Central memory CD8-positive, alpha-beta T cell (primary cell): ENCODE measurements around the gene STX16.

Experiments used
- ATAC-seq: fragments of 150-1000 bp; cut with Tn5 transposase; replicated peaks from 2 replicates; pipeline ENCODE4 v1.10.0; 2022; ENCODE audit warnings: mild to moderate bottlenecking, moderate FRiP score, moderate number of reproducible peaks; ENCODE audit not compliant: poor library complexity, severe bottlenecking; ENCODE audit errors: extremely low read depth
- DNase-seq, 2 donors: peaks; one replicate each; pipeline ENCODE4 v3.0.0; 2021; ENCODE audit warnings: low spot score in 2 of 2
- H3K27ac Mint-ChIP-seq: one replicate; pipeline ENCODE4 v1.8.0; 2022; ENCODE audit warnings: low read depth, mild to moderate bottlenecking, moderate library complexity, mixed read lengths
- H3K27me3 Mint-ChIP-seq: one replicate; pipeline ENCODE4 v1.8.0; 2022; ENCODE audit warnings: mixed read lengths
- H3K36me3 Mint-ChIP-seq: one replicate; pipeline ENCODE4 v1.8.0; 2022; ENCODE audit warnings: mild to moderate bottlenecking, moderate library complexity, mixed read lengths; ENCODE audit not compliant: insufficient read depth
- H3K4me1 Mint-ChIP-seq: one replicate; pipeline ENCODE4 v1.8.0; 2022; ENCODE audit warnings: mixed read lengths
- H3K4me3 Mint-ChIP-seq: one replicate; pipeline ENCODE4 v1.8.0; 2022; ENCODE audit warnings: mild to moderate bottlenecking, moderate library complexity, mixed read lengths
- H3K9me3 Mint-ChIP-seq: one replicate; pipeline ENCODE4 v1.8.0; 2022; ENCODE audit warnings: mixed read lengths

The STX16 gene

GRCh38 chr20:58622671-58623578, 28.2 kb upstream of the STX16 start:
- no peak for DNase-seq
- Mint-ChIP-seq H3K27me3 (peaks cover 22% of the 10 kb centered on the region), H3K27ac (no peak overlapping the region), H3K36me3 (no peaks in the 10 kb centered on the region), H3K9me3 (no peaks in the 10 kb centered on the region), H3K4me1 (peaks cover 5% of the 10 kb centered on the region), H3K4me3 (no peak overlapping the region)
- ATAC-seq = no peak

GRCh38 chr20:58623579-58624473, 27.3 kb upstream of the STX16 start:
- peaks cover 2% of the 10 kb centered on the region for H3K36me3 Mint-ChIP-seq
- no peak overlapping the region for H3K27ac Mint-ChIP-seq
- H3K4me3 Mint-ChIP-seq = no peak overlapping the region
- DNase-seq = no peak
- no peak for ATAC-seq
- H3K4me1 Mint-ChIP-seq = peaks cover 5% of the 10 kb centered on the region
- no peaks in the 10 kb centered on the region for H3K9me3 Mint-ChIP-seq
- H3K27me3 Mint-ChIP-seq = peaks cover 13% of the 10 kb centered on the region

- H3K4me1 Mint-ChIP-seq = peaks cover 5% of the 10 kb centered on the region
- H3K36me3 Mint-ChIP-seq = peaks cover 2% of the 10 kb centered on the region
Measured at GRCh38 chr20:58624687-58625086, 26.4 kb upstream of the STX16 start.

GRCh38 chr20:58625585-58625984, 25.5 kb upstream of the STX16 start:
- Mint-ChIP-seq H3K36me3 (peaks cover 2% of the 10 kb centered on the region), H3K27ac (no peak overlapping the region), H3K4me3 (no peak overlapping the region), H3K4me1 (peaks cover 5% of the 10 kb centered on the region), H3K27me3 (peaks cover 9% of the 10 kb centered on the region), H3K9me3 (no peaks in the 10 kb centered on the region)
- ATAC-seq = no peak
- DNase-seq = no peak

More at GRCh38 chr20:58624687-58625086, 26.4 kb upstream of the STX16 start:
- Mint-ChIP-seq H3K27me3 (peaks cover 8% of the 10 kb centered on the region), H3K4me3 (no peak overlapping the region), H3K27ac (no peak overlapping the region), H3K9me3 (no peaks in the 10 kb centered on the region)
- DNase-seq = no peak
- ATAC-seq = no peak

DNA sequence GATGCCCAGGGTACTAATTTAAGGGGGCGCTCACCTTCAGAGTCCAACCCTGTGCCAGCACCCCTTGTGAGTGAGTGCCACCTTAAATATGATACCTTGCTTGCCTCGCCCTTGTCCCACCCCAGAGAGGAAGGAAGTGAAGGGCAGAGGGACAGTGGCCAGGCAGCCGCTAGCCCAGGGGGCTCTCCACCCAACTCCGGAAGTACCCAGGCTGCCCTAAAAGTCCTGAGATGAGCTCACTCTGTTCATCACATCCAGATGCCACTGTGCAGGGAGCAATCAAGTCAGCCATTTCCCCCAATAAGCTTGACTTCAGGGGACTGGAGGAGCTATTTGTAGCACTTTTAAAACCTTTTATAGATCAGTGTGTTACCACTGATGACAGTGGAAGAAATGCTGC, 25.0 kb upstream of the STX16 start:
- H3K27ac Mint-ChIP-seq = no peak overlapping the region
- DNase-seq (no peak), ATAC-seq (no peak)
- no peaks in the 10 kb centered on the region for H3K9me3 Mint-ChIP-seq
- H3K36me3 Mint-ChIP-seq = peaks cover 2% of the 10 kb centered on the region
- peaks cover 5% of the 10 kb centered on the region for H3K4me1 Mint-ChIP-seq
- peaks cover 14% of the 10 kb centered on the region for H3K27me3 Mint-ChIP-seq
- no peak overlapping the region for H3K4me3 Mint-ChIP-seq

DNA sequence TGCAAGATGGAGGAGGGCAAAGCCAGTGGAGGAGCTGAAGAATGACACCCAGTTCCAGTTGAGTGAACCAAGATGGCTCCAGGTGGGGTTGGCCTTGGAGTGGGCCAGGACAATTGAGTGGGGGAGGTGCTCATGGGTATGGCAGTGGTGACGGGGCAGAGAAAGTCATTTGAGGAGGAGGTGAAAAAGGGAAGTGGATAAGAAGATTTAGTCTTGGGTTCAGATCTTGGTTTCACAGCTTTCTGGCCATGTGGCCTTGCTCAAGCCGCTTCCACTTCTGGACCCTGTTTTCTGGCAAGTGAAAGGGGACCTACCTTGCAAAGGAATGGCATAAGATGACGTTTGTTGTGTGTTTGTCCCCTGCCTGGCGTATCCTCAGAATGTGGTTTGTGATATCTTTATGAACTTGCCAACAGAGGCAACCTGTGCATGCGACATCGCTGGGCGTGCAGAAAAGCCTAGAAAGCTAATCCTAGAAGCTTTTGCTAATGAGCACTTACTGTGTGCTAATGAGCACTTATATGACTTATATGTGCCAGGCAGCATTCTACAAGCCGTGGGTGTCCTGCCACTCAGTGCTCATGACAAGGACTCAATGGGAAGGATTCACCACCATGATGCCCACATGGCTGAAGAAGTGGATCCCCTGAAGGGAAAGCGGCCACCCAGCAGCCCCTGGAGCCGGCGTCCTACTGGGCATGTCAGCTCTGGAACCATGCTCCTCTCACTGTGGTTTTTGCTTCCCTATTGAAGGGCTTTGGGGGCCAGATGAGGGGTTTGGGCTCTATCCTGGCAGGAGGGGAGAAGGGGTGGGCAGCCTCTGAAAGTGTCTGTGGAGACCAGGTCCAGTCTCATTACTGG, 23.6 kb upstream of the STX16 start:
- no peak overlapping the region for H3K27ac Mint-ChIP-seq
- H3K36me3 Mint-ChIP-seq = peaks cover 2% of the 10 kb centered on the region
- H3K4me3 Mint-ChIP-seq = no peak overlapping the region
- peaks cover 5% of the 10 kb centered on the region for H3K4me1 Mint-ChIP-seq
- no peak for ATAC-seq
- DNase-seq = no peak
- no peaks in the 10 kb centered on the region for H3K9me3 Mint-ChIP-seq
- H3K27me3 Mint-ChIP-seq = peaks cover 15% of the 10 kb centered on the region

DNA sequence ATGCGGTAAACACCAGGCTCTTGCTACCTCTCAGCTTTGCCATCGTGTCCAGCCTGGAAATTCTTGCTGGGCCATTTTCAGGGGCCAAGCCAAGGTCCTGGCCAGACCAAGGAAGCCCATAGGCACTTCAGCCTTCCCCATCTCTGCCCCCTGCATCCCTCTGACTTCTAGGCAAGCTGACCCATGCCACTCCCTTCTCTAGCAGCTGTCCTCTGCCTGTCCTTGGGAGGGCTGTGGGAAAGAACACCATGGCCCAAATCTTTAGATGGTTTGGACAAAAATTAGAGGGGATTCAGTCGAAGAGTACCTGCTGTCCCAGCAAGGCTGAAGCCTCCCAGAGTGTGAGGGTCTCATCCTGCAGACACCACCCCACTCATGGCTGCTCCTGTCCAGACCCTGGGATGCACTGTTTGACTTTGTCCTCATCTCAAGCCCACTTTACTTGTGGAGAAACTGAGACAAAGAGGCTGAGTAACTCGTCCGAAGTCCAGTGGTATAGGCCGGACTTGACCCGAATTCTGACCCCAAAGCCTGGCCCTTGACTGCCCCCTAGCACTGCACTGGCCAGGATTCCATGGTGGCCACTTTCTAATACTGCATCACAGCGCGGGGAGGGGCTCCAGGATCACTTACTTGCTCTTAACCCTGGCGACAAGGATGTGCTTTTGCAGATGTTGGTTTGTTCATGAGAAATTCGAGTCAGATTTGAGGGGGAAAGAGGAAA, 22.4 kb upstream of the STX16 start:
- Mint-ChIP-seq H3K27ac (no peak overlapping the region), H3K36me3 (peaks cover 2% of the 10 kb centered on the region), H3K4me3 (no peak overlapping the region), H3K4me1 (peaks cover 5% of the 10 kb centered on the region), H3K9me3 (no peaks in the 10 kb centered on the region), H3K27me3 (peaks cover 15% of the 10 kb centered on the region)
- DNase-seq (no peak), ATAC-seq (no peak)

- H3K4me1 Mint-ChIP-seq = peaks cover 5% of the 10 kb centered on the region
- H3K9me3 Mint-ChIP-seq = no peaks in the 10 kb centered on the region
- H3K36me3 Mint-ChIP-seq = peaks cover 2% of the 10 kb centered on the region
- H3K27me3 Mint-ChIP-seq = peaks cover 15% of the 10 kb centered on the region
- H3K27ac Mint-ChIP-seq = no peak overlapping the region
- DNase-seq (no peak), ATAC-seq (no peak)
- no peak overlapping the region for H3K4me3 Mint-ChIP-seq
Measured at GRCh38 chr20:58629215-58629580, 21.9 kb upstream of the STX16 start.

DNA sequence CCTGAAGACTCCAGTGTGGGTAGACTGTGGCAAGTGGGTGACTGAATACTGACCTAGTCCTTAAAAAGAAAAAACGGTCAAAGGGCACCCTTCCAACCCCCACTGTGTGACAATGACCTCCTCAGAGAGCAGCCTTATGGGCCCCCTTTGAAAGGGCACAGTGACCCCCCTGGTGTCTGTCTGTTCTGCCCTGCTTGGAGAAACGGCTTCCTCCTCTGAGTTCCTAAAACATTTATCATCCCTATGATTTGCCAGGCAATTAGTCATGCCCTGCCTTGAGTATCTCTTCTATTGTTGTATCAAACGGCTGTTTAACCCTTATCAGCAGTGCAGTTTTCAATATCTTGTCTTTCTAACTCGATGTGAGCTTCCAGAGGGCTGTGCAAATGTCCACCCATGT, 21.0 kb upstream of the STX16 start:
- no peak overlapping the region for H3K4me3 Mint-ChIP-seq
- peaks cover 5% of the 10 kb centered on the region for H3K4me1 Mint-ChIP-seq

DNA sequence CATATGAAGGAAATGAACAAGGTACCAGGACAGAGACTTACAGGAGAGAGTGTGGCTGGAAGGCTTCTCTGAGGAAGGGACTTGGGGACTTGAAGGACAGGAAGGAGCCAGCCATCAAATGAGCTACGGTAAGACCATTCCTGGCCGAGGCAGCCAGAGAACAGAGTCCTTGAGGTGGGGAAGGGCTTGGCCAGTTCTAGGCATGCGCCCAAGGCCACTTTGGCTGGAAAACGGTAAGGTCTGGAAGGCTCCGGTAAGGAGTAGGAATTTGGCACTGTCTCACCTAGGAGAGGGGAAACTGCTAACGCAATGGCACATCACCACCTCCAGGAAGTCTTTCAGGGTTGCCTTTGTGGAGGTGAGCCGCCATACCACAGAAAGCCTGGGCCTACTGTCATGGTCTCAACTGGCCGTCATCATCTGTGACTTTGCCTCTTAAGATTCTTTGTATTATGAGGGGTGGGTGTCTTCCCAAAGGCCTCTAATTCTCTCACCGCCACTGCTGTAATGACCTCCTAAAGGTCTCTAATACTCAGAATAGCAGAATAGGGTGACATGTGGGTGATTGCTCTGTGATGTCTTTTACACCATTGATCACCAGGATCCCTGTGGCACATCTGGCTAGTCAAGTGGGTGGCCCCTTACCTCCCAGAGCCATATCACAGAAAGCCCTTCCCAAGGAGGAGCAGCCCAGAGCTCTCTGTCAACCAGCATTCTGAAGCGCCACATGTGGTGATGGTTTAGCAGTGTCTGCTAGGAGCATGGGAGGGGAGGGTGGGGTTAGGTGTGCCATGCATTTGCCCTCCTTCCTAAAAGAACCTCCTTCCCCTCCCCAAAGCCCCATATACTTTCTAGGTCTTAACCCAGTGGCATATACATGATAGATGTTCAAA, 17.7 kb upstream of the STX16 start:
- Mint-ChIP-seq H3K4me3 (no peak overlapping the region), H3K27ac (no peak overlapping the region), H3K27me3 (peaks cover 30% of the 10 kb centered on the region), H3K4me1 (no peaks in the 10 kb centered on the region), H3K36me3 (peaks cover 1% of the 10 kb centered on the region), H3K9me3 (no peaks in the 10 kb centered on the region)
- ATAC-seq (no peak), DNase-seq (no peak)

More for the DNA sequence above, 21.0 kb upstream of the STX16 start:
- no peaks in the 10 kb centered on the region for H3K9me3 Mint-ChIP-seq
- no peak for DNase-seq
- no peak overlapping the region for H3K27ac Mint-ChIP-seq
- peaks cover 15% of the 10 kb centered on the region for H3K27me3 Mint-ChIP-seq
- peaks cover 2% of the 10 kb centered on the region for H3K36me3 Mint-ChIP-seq
- ATAC-seq = no peak

DNA sequence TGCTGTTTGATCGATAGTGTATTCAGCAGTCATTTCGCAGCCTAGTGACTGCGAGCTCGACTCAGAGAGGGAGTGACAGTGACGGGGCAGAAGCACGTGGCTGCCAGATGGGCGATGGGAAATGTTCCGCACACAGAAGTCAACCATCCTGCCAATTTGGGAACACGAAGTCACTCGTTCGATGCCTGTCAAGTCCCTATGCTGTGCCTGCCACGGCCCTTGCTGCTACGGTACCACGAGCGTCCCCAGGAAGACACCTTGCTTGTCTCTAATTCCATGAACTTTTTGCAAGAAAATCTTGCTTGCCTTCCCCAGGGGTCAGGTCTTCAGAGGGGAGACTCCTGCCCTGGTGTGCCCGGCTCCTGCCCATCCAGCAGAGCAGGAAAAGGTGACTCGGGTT, 17.0 kb upstream of the STX16 start:
- ATAC-seq (no peak), DNase-seq (no peak)
- no peaks in the 10 kb centered on the region for H3K9me3 Mint-ChIP-seq
- H3K27ac Mint-ChIP-seq = no peak overlapping the region
- H3K27me3 Mint-ChIP-seq = peaks cover 37% of the 10 kb centered on the region
- H3K36me3 Mint-ChIP-seq = no peaks in the 10 kb centered on the region
- no peak overlapping the region for H3K4me3 Mint-ChIP-seq
- no peaks in the 10 kb centered on the region for H3K4me1 Mint-ChIP-seq
